Panc1 (cell line): Measurements from ENCODE around the gene CELF1. TPM values are rescaled to one million over a fixed set of nuclear protein-coding genes. Genes with fewer than 3 reads are reported as not detected.

Experiments
- ATAC-seq: fragments of 200-7000 bp; cut with Tn5 transposase; 2 replicates; pipeline ENCODE4 v1.9.1; 2020; ENCODE audit warnings: mild to moderate bottlenecking, moderate library complexity
- BruUV-seq: library from RNA; stranded (reverse); fragments of 400-500 nt; replicated peaks from 2 replicates; lab custom pipeline; 2021; lab: Mats Ljungman, UMichigan
- CTCF ChIA-PET: fragments of 300-600 bp; sonication (Branson Sonifier 250); formaldehyde crosslinking; loops from one replicate; lab custom pipeline; 2022; ENCODE audit warnings: antibody characterized with exemption; lab: Charles Lee
- POLR2A ChIA-PET: fragments of 300-600 bp; sonication (Branson Sonifier 250); formaldehyde crosslinking; loops from one replicate; lab custom pipeline; 2022; ENCODE audit warnings: antibody characterized with exemption; lab: Charles Lee
- DNase-seq: peaks from one replicate; pipeline ENCODE4 v3.0.0-alpha.2; 2010; ENCODE audit warnings: low read depth, low spot score
- H3K27ac ChIP-seq: 2 replicates; pipeline ENCODE4 v1.5.1; 2011; ENCODE audit warnings: mild to moderate bottlenecking, low read length, inconsistent platforms
- H3K27me3 ChIP-seq: fragments of 200-500 bp; sonication (Bioruptor generic); 2 replicates; pipeline ENCODE4 v1.6.0; 2014; ENCODE audit warnings: low read length, inconsistent platforms; ENCODE audit not compliant: control insufficient read depth, insufficient read depth
- H3K36me3 ChIP-seq: fragments of 200-500 bp; sonication (Bioruptor generic); 2 replicates; pipeline ENCODE4 v1.5.1; 2014; ENCODE audit warnings: inconsistent platforms, mild to moderate bottlenecking, low read length, moderate library complexity; ENCODE audit not compliant: control insufficient read depth, insufficient read depth
- H3K4me1 ChIP-seq: 2 replicates; pipeline ENCODE4 v1.5.1; 2011; ENCODE audit warnings: inconsistent platforms, mild to moderate bottlenecking, low read length, moderate library complexity; ENCODE audit not compliant: control insufficient read depth, insufficient read depth
- H3K4me3 ChIP-seq, 2 experiments: 2 replicates each; pipeline ENCODE4 v1.5.1; 2011 to 2012; ENCODE audit warnings: low read depth in 2 of 2, low read length in 2 of 2, mild to moderate bottlenecking in 2 of 2, inconsistent platforms in 1 of 2, moderate library complexity in 1 of 2
- H3K9me3 ChIP-seq: fragments of 200-500 bp; sonication (Bioruptor generic); 2 replicates; pipeline ENCODE4 v1.5.1; 2014; ENCODE audit warnings: low read depth, mild to moderate bottlenecking, inconsistent platforms, low read length, moderate library complexity; ENCODE audit not compliant: control insufficient read depth, insufficient read depth
- CTCF ChIP-seq: fragments of 450-650 bp; IDR thresholded peaks from 2 replicates; pipeline ENCODE4 v1.5.1; 2017; ENCODE audit warnings: mild to moderate bottlenecking
- POLR2AphosphoS5 ChIP-seq: IDR thresholded peaks from 2 replicates; pipeline ENCODE4 v1.6.1; 2012; ENCODE audit warnings: mild to moderate bottlenecking, low read depth, low read length, moderate library complexity
- REST ChIP-seq, 2 experiments: IDR thresholded peaks; 2 replicates each; pipeline ENCODE4 v1.6.1; 2011 to 2012; ENCODE audit warnings: low read depth in 2 of 2, control low read depth in 1 of 2, low read length in 1 of 2, mild to moderate bottlenecking in 1 of 2, moderate library complexity in 1 of 2; ENCODE audit not compliant: insufficient read depth in 1 of 2
- SIN3A ChIP-seq: IDR thresholded peaks from 2 replicates; pipeline ENCODE4 v1.6.1; 2012; ENCODE audit warnings: low read depth, mild to moderate bottlenecking, low read length, moderate library complexity, borderline replicate concordance; ENCODE audit not compliant: insufficient read depth
- TCF7L2 ChIP-seq: IDR thresholded peaks from 2 replicates; pipeline ENCODE4 v1.6.1; 2011; ENCODE audit warnings: mild to moderate bottlenecking, low read depth, low read length, inconsistent platforms
- in situ Hi-C: cut with HindIII; loops from 2 replicates; pipeline ENCODE4 v1.10.0; 2016; ENCODE audit warnings: low sequenced_read_pairs, low pct_unique_long_range_greater_than_20kb
- intact Hi-C: fragments of 100-400 bp; cut with micrococcal nuclease; formaldehyde crosslinking; loops from one replicate; pipeline ENCODE4 v1.10.0; 2022; ENCODE audit not compliant: unreplicated experiment
- total RNA-seq: library from RNA; stranded (reverse); gene quantifications from one replicate; pipeline ENCODE4 v1.2.1, GENCODE V29; 2021; ENCODE audit not compliant: unreplicated experiment

The CELF1 gene
- total RNA-seq, 1 experiment from 2014 or later, result 160 TPM

GRCh38 chr11:47436726-47437125 lies 116.2 kb downstream of the CELF1 start:
- Histone ChIP-seq H3K27ac (no peak overlapping the region), H3K4me3 (no peak overlapping the region), H3K9me3 (no peaks in the 10 kb centered on the region), H3K27me3 (no peaks in the 10 kb centered on the region), H3K36me3 (no peaks in the 10 kb centered on the region), H3K4me1 (no peaks in the 10 kb centered on the region)
- intact Hi-C loops, result no loop called here
- POLR2A ChIA-PET, result no interaction called here
- CTCF ChIA-PET, result no interaction called here
- in situ Hi-C loops, result no loop called here
- ATAC-seq (no peak), DNase-seq (no peak)
- BruUV-seq, result no TSS peak
- TF ChIP-seq TCF7L2 (no peak), REST (IDR thresholded peaks at IDR 0.05; ENCODE audit: insufficient read depth in 1 of 2, low read depth in 2 of 2, low read length in 1 of 2) (no peak), SIN3A (no peak), CTCF (no peak), POLR2AphosphoS5 (no peak)

GRCh38 chr11:47435687-47436086 lies 117.2 kb downstream of the CELF1 start:
- no TSS peak for BruUV-seq
- Histone ChIP-seq H3K4me3 (no peak overlapping the region), H3K27ac (no peak overlapping the region), H3K9me3 (no peaks in the 10 kb centered on the region), H3K36me3 (no peaks in the 10 kb centered on the region), H3K4me1 (no peaks in the 10 kb centered on the region), H3K27me3 (no peaks in the 10 kb centered on the region)
- in situ Hi-C loops (no loop called here), intact Hi-C loops (no loop called here)
- ATAC-seq, result 0 out of 2 replicates have a peak, but pooled peaks have one; percentile 11
- CTCF ChIA-PET, result no interaction called here
- no peak for DNase-seq
- POLR2A ChIA-PET, result no interaction called here
- TF ChIP-seq SIN3A, result no peak
- no peak for TF ChIP-seq POLR2AphosphoS5
- no peak for TF ChIP-seq CTCF
- no peak for TF ChIP-seq REST (IDR thresholded peaks at IDR 0.05; ENCODE audit: insufficient read depth in 1 of 2, low read depth in 2 of 2, low read length in 1 of 2)
- no peak for TF ChIP-seq TCF7L2
